Adipocyte (in vitro differentiated cells): ENCODE results near the gene FAT2.

Source experiments
- DNase-seq: peaks from one replicate; pipeline ENCODE4 v3.0.0-alpha.2; 2015; ENCODE audit warnings: low read depth
- H3K27me3 ChIP-seq: replicated peaks from 2 replicates; pipeline ENCODE4 v1.7.0; 2013; ENCODE audit warnings: mild to moderate bottlenecking, low read length, moderate library complexity; ENCODE audit not compliant: control insufficient read depth, insufficient read depth
- H3K36me3 ChIP-seq: 2 replicates; pipeline ENCODE4 v1.7.0; 2013; ENCODE audit warnings: low read length, mild to moderate bottlenecking, moderate library complexity; ENCODE audit not compliant: control insufficient read depth, insufficient read depth, severe bottlenecking
- H3K4me1 ChIP-seq: 2 replicates; pipeline ENCODE4 v1.7.0; 2013; ENCODE audit warnings: mild to moderate bottlenecking, low read length, moderate library complexity; ENCODE audit not compliant: control insufficient read depth, insufficient read depth
- H3K4me3 ChIP-seq: 2 replicates; pipeline ENCODE4 v1.7.0; 2013; ENCODE audit warnings: mild to moderate bottlenecking, low read length, moderate library complexity
- H3K9ac ChIP-seq: 2 replicates; pipeline ENCODE4 v1.7.0; 2013; ENCODE audit warnings: mild to moderate bottlenecking, low read length, moderate library complexity
- H3K9me3 ChIP-seq: 2 replicates; pipeline ENCODE4 v1.7.0; 2013; ENCODE audit warnings: mild to moderate bottlenecking, low read length, moderate library complexity; ENCODE audit not compliant: control insufficient read depth

FAT2 gene

DNA sequence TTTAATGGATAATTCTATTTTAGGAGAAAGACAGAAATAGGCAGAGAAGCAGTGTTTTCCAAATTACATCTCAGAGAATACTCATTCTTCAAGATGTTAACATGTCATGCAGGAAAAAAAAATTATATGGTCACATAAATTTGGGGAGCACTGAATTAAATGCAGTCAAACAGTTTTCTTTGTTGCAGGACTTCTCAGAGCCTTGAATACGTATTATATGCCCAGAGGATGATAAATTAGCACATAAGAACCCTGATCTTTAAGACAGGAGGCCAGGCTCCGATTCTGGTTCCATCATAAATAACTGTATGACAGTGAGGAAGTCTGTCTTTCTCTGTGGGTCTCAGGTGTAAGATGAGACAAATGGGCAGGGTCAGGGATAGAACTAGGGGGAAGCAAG is 41.4 kb downstream of the FAT2 start:
- no peak overlapping the region for H3K4me3 ChIP-seq
- H3K4me1 ChIP-seq: no peaks in the 10 kb centered on the region
- no peak for DNase-seq
- H3K9me3 ChIP-seq: no peaks in the 10 kb centered on the region
- H3K9ac ChIP-seq: no peak overlapping the region
- no peaks in the 10 kb centered on the region for H3K27me3 ChIP-seq
- H3K36me3 ChIP-seq: no peaks in the 10 kb centered on the region

DNA sequence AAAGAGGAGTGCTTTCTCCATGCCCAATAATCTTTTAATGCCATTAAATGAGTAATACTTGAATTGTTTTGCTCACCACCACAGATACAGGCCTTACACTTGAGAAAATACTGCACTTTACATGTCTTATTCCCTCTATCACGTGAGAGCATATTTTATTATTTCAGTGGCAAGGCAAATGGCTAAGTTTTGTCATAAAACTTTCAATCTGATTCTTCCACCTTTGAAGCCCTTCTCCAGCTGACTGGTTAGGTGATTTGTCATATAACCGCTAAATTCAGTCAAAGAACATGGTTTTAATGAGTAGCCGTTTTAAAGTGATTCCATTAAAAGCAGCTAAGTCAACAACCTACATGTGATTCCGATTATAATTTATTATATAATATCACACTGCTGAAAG is 43.8 kb downstream of the FAT2 start:
- no peaks in the 10 kb centered on the region for H3K4me1 ChIP-seq
- H3K36me3 ChIP-seq: no peaks in the 10 kb centered on the region
- H3K9me3 ChIP-seq: no peaks in the 10 kb centered on the region
- H3K4me3 ChIP-seq: no peak overlapping the region
- DNase-seq: no peak
- no peaks in the 10 kb centered on the region for H3K27me3 ChIP-seq
- no peak overlapping the region for H3K9ac ChIP-seq

DNA sequence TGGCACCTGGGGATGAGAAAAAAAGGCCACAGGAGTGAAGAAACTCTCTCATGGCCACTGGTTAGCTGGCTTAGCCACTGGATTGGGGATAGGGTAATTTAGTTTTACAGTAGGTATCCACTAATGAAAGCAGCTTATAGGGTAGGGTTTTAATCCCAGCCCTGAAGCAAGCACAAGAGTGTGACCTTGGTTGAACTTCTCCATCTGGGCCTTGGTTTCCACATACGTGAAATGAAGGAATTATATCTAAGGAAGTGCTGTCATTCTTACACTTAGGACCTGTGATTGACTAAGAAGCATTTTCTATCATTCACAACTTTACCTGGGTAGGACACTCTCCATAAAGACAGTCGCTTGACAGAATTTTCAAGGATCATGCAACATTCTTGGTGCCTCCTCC is 49.6 kb downstream of the FAT2 start:
- no peak for DNase-seq
- Histone ChIP-seq H3K4me3 (no peak overlapping the region), H3K4me1 (no peaks in the 10 kb centered on the region), H3K9ac (no peak overlapping the region), H3K36me3 (no peaks in the 10 kb centered on the region), H3K27me3 (peaks cover 3% of the 10 kb centered on the region), H3K9me3 (no peaks in the 10 kb centered on the region)
